ENCODE results near the gene MT3. TPM values are rescaled to one million over a fixed set of nuclear protein-coding genes. Genes with fewer than 3 reads are reported as not detected.

MT3 gene
- total RNA-seq, 2 donors from 2014 or later: not detected

DNA sequence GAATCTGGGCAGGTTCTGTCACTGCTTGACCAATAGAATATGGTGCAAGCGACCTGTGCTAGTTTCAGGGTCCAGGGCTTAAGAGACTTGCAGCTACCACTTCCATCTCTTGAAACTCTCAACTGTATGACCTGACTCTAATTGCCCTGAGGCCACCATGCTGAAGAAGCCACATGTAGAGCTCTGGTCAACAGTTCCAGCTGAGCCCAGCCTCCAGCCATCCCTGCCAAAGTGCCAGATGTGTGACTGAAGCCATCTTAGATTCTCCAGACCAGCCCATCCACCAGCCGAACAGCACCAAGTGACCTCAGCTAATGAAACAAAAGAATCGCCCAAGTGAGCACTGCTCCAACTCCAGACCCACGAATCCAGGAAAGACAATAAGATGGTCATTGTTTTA is 15.6 kb downstream of the MT3 start:
- peaks cover 57% of the 10 kb centered on the region for H3K27me3 Mint-ChIP-seq (ENCODE audit: insufficient read depth)
- H3K9me3 Mint-ChIP-seq: no peaks in the 10 kb centered on the region
- H3K9me3 ChIP-seq (ENCODE audit: control insufficient read depth, low read length): no peaks in the 10 kb centered on the region
- H3K4me1 Mint-ChIP-seq: peaks cover 18% of the 10 kb centered on the region
- no peak overlapping the region for H3K4me3 Mint-ChIP-seq
- no peaks in the 10 kb centered on the region for H3K36me3 ChIP-seq (ENCODE audit: control insufficient read depth, insufficient read depth, low read length)
- DNase-seq: no peak
- peaks cover 34% of the 10 kb centered on the region for H3K27me3 ChIP-seq (ENCODE audit: control insufficient read depth, insufficient read depth, low read length, poor library complexity, severe bottlenecking)
- 91 to 93% methylated on average over 3 to 4 of the region's 4 CpGs for WGBS, 2 experiments (ENCODE audit: insufficient coverage in 1 of 2, insufficient read length in 1 of 2)
- no peak overlapping the region for H3K9ac ChIP-seq (ENCODE audit: extremely low read depth, low read length, poor library complexity, severe bottlenecking)
- no peaks in the 10 kb centered on the region for H3K4me1 ChIP-seq (ENCODE audit: control insufficient read depth, insufficient read depth, low read length)
- TF ChIP-seq, protein P1, sequence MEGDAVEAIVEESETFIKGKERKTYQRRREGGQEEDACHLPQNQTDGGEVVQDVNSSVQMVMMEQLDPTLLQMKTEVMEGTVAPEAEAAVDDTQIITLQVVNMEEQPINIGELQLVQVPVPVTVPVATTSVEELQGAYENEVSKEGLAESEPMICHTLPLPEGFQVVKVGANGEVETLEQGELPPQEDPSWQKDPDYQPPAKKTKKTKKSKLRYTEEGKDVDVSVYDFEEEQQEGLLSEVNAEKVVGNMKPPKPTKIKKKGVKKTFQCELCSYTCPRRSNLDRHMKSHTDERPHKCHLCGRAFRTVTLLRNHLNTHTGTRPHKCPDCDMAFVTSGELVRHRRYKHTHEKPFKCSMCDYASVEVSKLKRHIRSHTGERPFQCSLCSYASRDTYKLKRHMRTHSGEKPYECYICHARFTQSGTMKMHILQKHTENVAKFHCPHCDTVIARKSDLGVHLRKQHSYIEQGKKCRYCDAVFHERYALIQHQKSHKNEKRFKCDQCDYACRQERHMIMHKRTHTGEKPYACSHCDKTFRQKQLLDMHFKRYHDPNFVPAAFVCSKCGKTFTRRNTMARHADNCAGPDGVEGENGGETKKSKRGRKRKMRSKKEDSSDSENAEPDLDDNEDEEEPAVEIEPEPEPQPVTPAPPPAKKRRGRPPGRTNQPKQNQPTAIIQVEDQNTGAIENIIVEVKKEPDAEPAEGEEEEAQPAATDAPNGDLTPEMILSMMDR (conservative IDR thresholded peaks at IDR 0.05): no peak
- no peaks in the 10 kb centered on the region for H3K36me3 Mint-ChIP-seq (ENCODE audit: low read depth)
- H3K27ac Mint-ChIP-seq: no peak overlapping the region
- no peak overlapping the region for H3K4me3 ChIP-seq (ENCODE audit: low read length)
- no peak overlapping the region for H3K27ac ChIP-seq (ENCODE audit: low read depth, low read length)

DNA sequence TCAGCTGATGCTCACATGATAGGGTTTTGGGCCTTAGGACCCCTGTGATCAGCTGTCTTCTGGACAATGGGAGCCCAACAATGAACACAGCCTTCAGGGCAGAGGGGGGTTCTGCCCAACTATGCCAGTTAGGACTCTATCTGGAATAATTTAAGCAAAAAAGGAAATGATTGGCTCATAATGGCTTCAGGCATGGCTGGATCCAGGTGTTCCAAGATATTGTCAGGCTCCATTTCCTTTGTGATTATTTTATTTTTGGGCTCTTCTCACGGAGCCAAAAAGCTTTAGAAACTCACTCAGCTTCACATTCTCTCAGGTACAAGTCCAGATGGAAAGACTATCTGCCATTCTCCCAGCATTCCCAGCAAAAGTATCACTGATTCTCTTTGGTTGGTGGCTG is 16.1 kb downstream of the MT3 start:
- H3K27ac Mint-ChIP-seq: no peak overlapping the region
- no peaks in the 10 kb centered on the region for H3K9me3 Mint-ChIP-seq
- H3K4me3 Mint-ChIP-seq: no peak overlapping the region
- Histone ChIP-seq H3K9ac (ENCODE audit: extremely low read depth, low read length, poor library complexity, severe bottlenecking) (no peak overlapping the region), H3K9me3 (ENCODE audit: control insufficient read depth, low read length) (no peaks in the 10 kb centered on the region), H3K4me3 (ENCODE audit: low read length) (no peak overlapping the region), H3K27me3 (ENCODE audit: control insufficient read depth, insufficient read depth, low read length, poor library complexity, severe bottlenecking) (peaks cover 39% of the 10 kb centered on the region), H3K27ac (ENCODE audit: low read depth, low read length) (no peak overlapping the region), H3K4me1 (ENCODE audit: control insufficient read depth, insufficient read depth, low read length) (no peaks in the 10 kb centered on the region), H3K36me3 (ENCODE audit: control insufficient read depth, insufficient read depth, low read length) (no peaks in the 10 kb centered on the region)
- peaks cover 62% of the 10 kb centered on the region for H3K27me3 Mint-ChIP-seq (ENCODE audit: insufficient read depth)
- TF ChIP-seq, protein P1 (conservative IDR thresholded peaks at IDR 0.05): no peak
- DNase-seq: no peak
- peaks cover 18% of the 10 kb centered on the region for H3K4me1 Mint-ChIP-seq
- WGBS, 2 experiments (ENCODE audit: insufficient coverage in 1 of 2, insufficient read length in 1 of 2): 71 to 88% methylated on average over 1 of the region's 1 CpG
- no peaks in the 10 kb centered on the region for H3K36me3 Mint-ChIP-seq (ENCODE audit: low read depth)

DNA sequence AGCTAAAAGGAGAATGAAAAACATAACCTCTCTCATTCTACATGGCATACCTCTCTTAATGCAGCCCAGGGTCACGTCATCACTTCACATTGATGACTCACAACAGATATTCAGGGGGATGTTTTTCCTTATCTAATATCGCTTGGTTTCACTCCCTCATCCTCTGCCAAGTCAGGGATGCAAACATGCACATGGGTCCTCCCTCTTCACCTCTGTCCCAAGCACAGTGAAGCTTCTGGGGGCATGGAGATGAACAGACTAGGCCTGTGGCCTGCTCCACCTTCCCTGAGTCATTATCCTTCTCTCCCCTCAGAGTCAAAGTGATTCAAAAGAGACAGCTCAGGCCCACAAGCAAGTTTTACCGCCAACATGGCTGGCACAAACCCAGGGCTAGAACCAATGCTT is 16.7 kb downstream of the MT3 start:
- Histone ChIP-seq H3K27me3 (ENCODE audit: control insufficient read depth, insufficient read depth, low read length, poor library complexity, severe bottlenecking) (peaks cover 45% of the 10 kb centered on the region), H3K27ac (ENCODE audit: low read depth, low read length) (no peak overlapping the region), H3K4me1 (ENCODE audit: control insufficient read depth, insufficient read depth, low read length) (no peaks in the 10 kb centered on the region), H3K4me3 (ENCODE audit: low read length) (no peak overlapping the region), H3K9ac (ENCODE audit: extremely low read depth, low read length, poor library complexity, severe bottlenecking) (no peak overlapping the region), H3K36me3 (ENCODE audit: control insufficient read depth, insufficient read depth, low read length) (no peaks in the 10 kb centered on the region), H3K9me3 (ENCODE audit: control insufficient read depth, low read length) (no peaks in the 10 kb centered on the region)
- Mint-ChIP-seq H3K4me1 (peaks cover 18% of the 10 kb centered on the region), H3K27ac (no peak overlapping the region), H3K4me3 (no peak overlapping the region), H3K27me3 (ENCODE audit: insufficient read depth) (peaks cover 64% of the 10 kb centered on the region), H3K36me3 (ENCODE audit: low read depth) (no peaks in the 10 kb centered on the region), H3K9me3 (no peaks in the 10 kb centered on the region)
- TF ChIP-seq, protein P1 (conservative IDR thresholded peaks at IDR 0.05): no peak
- no peak for DNase-seq
- WGBS, 2 experiments (ENCODE audit: insufficient coverage in 1 of 2, insufficient read length in 1 of 2): 89 to 95% methylated on average over 3 of the region's 3 CpGs

Measured in endodermal cell (in vitro differentiated cells).